Upper lobe of right lung (tissue), 1 donor: Measurements from ENCODE around the gene CD40. TPM values are rescaled to one million over a fixed set of nuclear protein-coding genes. Genes with fewer than 3 reads are reported as not detected.

Experiments
- ATAC-seq: fragments of 200-7000 bp; cut with Tn5 transposase; one replicate; pipeline ENCODE4 v1.9.1; 2020; ENCODE audit warnings: mild to moderate bottlenecking, moderate library complexity
- DNase-seq: peaks from one replicate; pipeline ENCODE4 v3.0.0-alpha.2; 2020
- H3K27ac ChIP-seq: fragments of 200-600 bp; one replicate; pipeline ENCODE4 v1.8.0; 2022
- H3K27me3 ChIP-seq: fragments of 200-600 bp; one replicate; pipeline ENCODE4 v1.8.0; 2022; ENCODE audit warnings: mild to moderate bottlenecking
- H3K36me3 ChIP-seq: fragments of 200-600 bp; one replicate; pipeline ENCODE4 v1.8.0; 2022
- H3K4me1 ChIP-seq: fragments of 200-600 bp; one replicate; pipeline ENCODE4 v1.8.0; 2022
- H3K4me3 ChIP-seq: fragments of 200-600 bp; one replicate; pipeline ENCODE4 v1.8.0; 2022; ENCODE audit warnings: mild to moderate bottlenecking
- H3K9me3 ChIP-seq: fragments of 200-600 bp; one replicate; pipeline ENCODE4 v1.8.0; 2022
- CTCF ChIP-seq: fragments of 200-600 bp; IDR thresholded peaks from one replicate; pipeline ENCODE4 v1.8.0; 2022; ENCODE audit warnings: antibody characterized with exemption
- intact Hi-C: fragments of 100-400 bp; cut with DNase I; formaldehyde crosslinking; loops from one replicate; pipeline ENCODE4 v1.11.0; 2022
- total RNA-seq: library from RNA; stranded (reverse); fragmentation: NEBNext Ultra II Directional; extraction: Animal tissue kit (Norgen Biotek cat#: 25700); gene quantifications from one replicate; pipeline ENCODE4 v1.2.1, GENCODE V29; 2021
- donor health status: DM: no; HTN: yes; CAD: no; lungs with severe emphysema.

CD40 gene
- total RNA-seq, 1 donor from 2014 or later = 36.8 TPM

GRCh38 chr20:46172961-46173536 lies 54.9 kb downstream of the CD40 start:
- no peak for TF ChIP-seq CTCF
- Histone ChIP-seq H3K36me3 (no peaks in the 10 kb centered on the region), H3K4me1 (no peaks in the 10 kb centered on the region), H3K27ac (no peak overlapping the region), H3K9me3 (no peaks in the 10 kb centered on the region), H3K4me3 (no peak overlapping the region), H3K27me3 (peaks cover 66% of the 10 kb centered on the region)
- no peak for ATAC-seq
- intact Hi-C loops = no loop called here
- DNase-seq = no peak

- H3K4me3 ChIP-seq = no peak overlapping the region
- TF ChIP-seq CTCF = no peak
- H3K36me3 ChIP-seq = no peaks in the 10 kb centered on the region
- ATAC-seq (no peak), DNase-seq (no peak)
- H3K9me3 ChIP-seq = no peaks in the 10 kb centered on the region
- intact Hi-C loops = no loop called here
- no peaks in the 10 kb centered on the region for H3K4me1 ChIP-seq
- no peak overlapping the region for H3K27ac ChIP-seq
- peaks cover 66% of the 10 kb centered on the region for H3K27me3 ChIP-seq
These were observed 55.7 kb downstream of the CD40 start for GRCh38 chr20:46173652-46174468.

GRCh38 chr20:46174469-46175126 lies 56.5 kb downstream of the CD40 start:
- Histone ChIP-seq H3K4me3 (no peak overlapping the region), H3K9me3 (no peaks in the 10 kb centered on the region), H3K27me3 (peaks cover 69% of the 10 kb centered on the region), H3K36me3 (no peaks in the 10 kb centered on the region), H3K4me1 (no peaks in the 10 kb centered on the region), H3K27ac (no peak overlapping the region)
- DNase-seq (peak; percentile 85), ATAC-seq (peak; percentile 90)
- peak; percentile 56 for TF ChIP-seq CTCF
- intact Hi-C loops = no loop called here

- TF ChIP-seq CTCF = no peak
- Histone ChIP-seq H3K27me3 (peaks cover 73% of the 10 kb centered on the region), H3K4me3 (no peak overlapping the region)
These were observed 57.0 kb downstream of the CD40 start for GRCh38 chr20:46175127-46175494.

GRCh38 chr20:46176739-46177378 lies 58.7 kb downstream of the CD40 start:
- H3K9me3 ChIP-seq = no peaks in the 10 kb centered on the region
- ATAC-seq (no peak), DNase-seq (no peak)
- intact Hi-C loops = no loop called here
- H3K27me3 ChIP-seq = peaks cover 68% of the 10 kb centered on the region
- no peaks in the 10 kb centered on the region for H3K4me1 ChIP-seq
- no peaks in the 10 kb centered on the region for H3K36me3 ChIP-seq
- TF ChIP-seq CTCF = no peak
- H3K27ac ChIP-seq = no peak overlapping the region
- H3K4me3 ChIP-seq = no peak overlapping the region

More at GRCh38 chr20:46175127-46175494, 57.0 kb downstream of the CD40 start:
- Histone ChIP-seq H3K4me1 (no peaks in the 10 kb centered on the region), H3K36me3 (no peaks in the 10 kb centered on the region), H3K9me3 (no peaks in the 10 kb centered on the region), H3K27ac (no peak overlapping the region)
- intact Hi-C loops = no loop called here
- ATAC-seq (no peak), DNase-seq (no peak)
